H9 (cell line): ENCODE results near the gene FFAR3. TPM values are rescaled to one million over a fixed set of nuclear protein-coding genes. Genes with fewer than 3 reads are reported as not detected.
A peak's percentile ranks its signal among the peaks of the same experiment; 100 is the strongest.

ENCODE experiments used
- DNase-seq: peaks from one replicate; pipeline ENCODE4 v3.0.0-alpha.2; 2017
- H2AFZ ChIP-seq: one replicate; pipeline ENCODE4 v1.6.1; 2013; ENCODE audit warnings: mild to moderate bottlenecking, low read length, control low read depth, moderate library complexity
- H2AK5ac ChIP-seq: 2 replicates; pipeline ENCODE4 v1.6.1; 2013; ENCODE audit warnings: low read length, control low read depth, mixed read lengths; ENCODE audit not compliant: insufficient read length
- H2BK120ac ChIP-seq: one replicate; pipeline ENCODE4 v1.6.1; 2013; ENCODE audit warnings: low read depth, mild to moderate bottlenecking, low read length, control low read depth, inconsistent platforms; ENCODE audit not compliant: poor library complexity, severe bottlenecking
- H2BK12ac ChIP-seq: 2 replicates; pipeline ENCODE4 v1.6.1; 2013; ENCODE audit warnings: low read length, control low read depth, mixed read lengths, low read depth; ENCODE audit not compliant: insufficient read length
- H2BK15ac ChIP-seq: 2 replicates; pipeline ENCODE4 v1.6.1; 2013; ENCODE audit warnings: low read depth, low read length, control low read depth
- H2BK20ac ChIP-seq: one replicate; pipeline ENCODE4 v1.6.1; 2013; ENCODE audit warnings: low read depth, mild to moderate bottlenecking, low read length, control low read depth, inconsistent platforms; ENCODE audit not compliant: poor library complexity, severe bottlenecking
- H2BK5ac ChIP-seq: 2 replicates; pipeline ENCODE4 v1.6.1; 2013; ENCODE audit warnings: low read length, control low read depth, mixed read lengths; ENCODE audit not compliant: insufficient read length
- H3K14ac ChIP-seq: 2 replicates; pipeline ENCODE4 v1.6.1; 2013; ENCODE audit warnings: low read length, control low read depth; ENCODE audit not compliant: insufficient read depth
- H3K18ac ChIP-seq: 2 replicates; pipeline ENCODE4 v1.6.1; 2013; ENCODE audit warnings: low read depth, mild to moderate bottlenecking, mixed read lengths, low read length, control low read depth; ENCODE audit not compliant: insufficient read length
- H3K23ac ChIP-seq: 2 replicates; pipeline ENCODE4 v1.6.1; 2013; ENCODE audit warnings: low read length, control low read depth, mixed read lengths, low read depth; ENCODE audit not compliant: insufficient read length
- H3K23me2 ChIP-seq: 2 replicates; pipeline ENCODE4 v1.6.1; 2013; ENCODE audit warnings: low read depth, mild to moderate bottlenecking, mixed read lengths, low read length, control low read depth; ENCODE audit not compliant: insufficient read length, poor library complexity, severe bottlenecking
- H3K27ac ChIP-seq: 2 replicates; pipeline ENCODE4 v1.5.1; 2013; ENCODE audit warnings: low read length, control low read depth, mixed read lengths, low read depth; ENCODE audit not compliant: insufficient read length
- H3K27me3 ChIP-seq: 2 replicates; pipeline ENCODE4 v1.6.1; 2013; ENCODE audit warnings: low read length, control low read depth, inconsistent platforms; ENCODE audit not compliant: insufficient read depth
- H3K4ac ChIP-seq: 2 replicates; pipeline ENCODE4 v1.6.1; 2013; ENCODE audit warnings: low read depth, mild to moderate bottlenecking, control low read depth, inconsistent platforms, low read length, moderate library complexity
- H3K4me1 ChIP-seq: 2 replicates; pipeline ENCODE4 v1.6.1; 2013; ENCODE audit warnings: low read length, control low read depth, inconsistent platforms; ENCODE audit not compliant: insufficient read depth
- H3K4me2 ChIP-seq: 2 replicates; pipeline ENCODE4 v1.6.1; 2013; ENCODE audit warnings: low read length, control low read depth, mixed read lengths; ENCODE audit not compliant: insufficient read length, insufficient read depth
- H3K56ac ChIP-seq: 2 replicates; pipeline ENCODE4 v1.6.1; 2013; ENCODE audit warnings: low read depth, mild to moderate bottlenecking, mixed read lengths, low read length, control low read depth; ENCODE audit not compliant: insufficient read length
- H3K79me1 ChIP-seq: 2 replicates; pipeline ENCODE4 v1.6.1; 2013; ENCODE audit warnings: low read depth, mild to moderate bottlenecking, moderate library complexity, low read length, control low read depth, inconsistent platforms; ENCODE audit not compliant: insufficient read depth, poor library complexity, severe bottlenecking
- H3K79me2 ChIP-seq: 2 replicates; pipeline ENCODE4 v1.6.1; 2013; ENCODE audit warnings: low read length, control low read depth, inconsistent platforms; ENCODE audit not compliant: insufficient read depth
- H3K9ac ChIP-seq: 2 replicates; pipeline ENCODE4 v1.6.1; 2013; ENCODE audit warnings: low read length, control low read depth, mixed read lengths; ENCODE audit not compliant: insufficient read length; ENCODE audit errors: extremely low read depth
- H3K9me3 ChIP-seq: one replicate; pipeline ENCODE4 v1.6.1; 2013; ENCODE audit warnings: low read depth, low read length, inconsistent platforms; ENCODE audit not compliant: control insufficient read depth
- H3T11ph ChIP-seq: one replicate; pipeline ENCODE4 v1.6.1; 2013; ENCODE audit warnings: mild to moderate bottlenecking, low read length, control low read depth, inconsistent platforms
- H4K20me1 ChIP-seq: one replicate; pipeline ENCODE4 v1.6.1; 2013; ENCODE audit not compliant: control insufficient read depth, insufficient read length, insufficient read depth
- H4K5ac ChIP-seq: 2 replicates; pipeline ENCODE4 v1.6.1; 2013; ENCODE audit warnings: low read depth, mild to moderate bottlenecking, mixed read lengths, low read length, control low read depth; ENCODE audit not compliant: insufficient read length
- H4K8ac ChIP-seq: replicated peaks from 2 replicates; pipeline ENCODE4 v1.6.1; 2013; ENCODE audit warnings: low read length, control low read depth, mixed read lengths, low read depth; ENCODE audit not compliant: insufficient read length
- H4K91ac ChIP-seq: 2 replicates; pipeline ENCODE4 v1.6.1; 2013; ENCODE audit warnings: low read depth, mild to moderate bottlenecking, moderate library complexity, mixed read lengths, low read length, control low read depth; ENCODE audit not compliant: insufficient read length
- H3K27ac Mint-ChIP-seq, 3 experiments: 2 replicates in 2 of 3; 3 replicates in 1 of 3; pipeline ENCODE4 v1.8.0; 2020 to 2021; ENCODE audit warnings: mixed read lengths in 3 of 3, mild to moderate bottlenecking in 1 of 3, moderate library complexity in 1 of 3
- H3K27me3 Mint-ChIP-seq: 2 replicates; pipeline ENCODE4 v1.8.0; 2021; ENCODE audit warnings: low read depth, mild to moderate bottlenecking, moderate library complexity, mixed read lengths
- H3K36me3 Mint-ChIP-seq, 3 experiments: 2 replicates in 2 of 3; 3 replicates in 1 of 3; pipeline ENCODE4 v1.8.0; 2020 to 2021; ENCODE audit warnings: low read depth in 3 of 3, mixed read lengths in 3 of 3; ENCODE audit not compliant: insufficient read depth in 1 of 3
- H3K4me1 Mint-ChIP-seq, 2 experiments: 2 replicates each; pipeline ENCODE4 v1.8.0; 2020; ENCODE audit warnings: mixed read lengths in 2 of 2
- H3K4me3 Mint-ChIP-seq, 2 experiments: 2 replicates in 1 of 2; 3 replicates in 1 of 2; pipeline ENCODE4 v1.8.0; 2020 to 2021; ENCODE audit warnings: mild to moderate bottlenecking in 2 of 2, mixed read lengths in 2 of 2, moderate library complexity in 1 of 2
- H3K9me3 Mint-ChIP-seq, 2 experiments: 2 replicates in 1 of 2; 3 replicates in 1 of 2; pipeline ENCODE4 v1.8.0; 2020; ENCODE audit warnings: mild to moderate bottlenecking in 2 of 2, mixed read lengths in 2 of 2, moderate library complexity in 1 of 2
- CTCF ChIP-seq: fragments of 200-600 bp; sonication (generic); conservative IDR thresholded peaks from 3 replicates; pipeline ENCODE4 v1.8.0; 2021; ENCODE audit warnings: antibody characterized with exemption, mild to moderate bottlenecking
- WGBS: extraction: QIAGEN DNeasy Blood & Tissue Kit; methylation state at CpG from one replicate; pipeline ENCODE4 v1.1.7; 2013; ENCODE audit warnings: missing lambda C conversion rate, low lambda C conversion rate, mixed read lengths; ENCODE audit not compliant: insufficient read length; ENCODE audit errors: extremely low coverage; 5-methylcytosine and 5-hydroxymethylcytosine counted together
- total RNA-seq: library from RNA; stranded (reverse); gene quantifications from 2 replicates; pipeline ENCODE4 v1.2.1, GENCODE V29; 2021

Gene FFAR3
- total RNA-seq, 1 experiment from 2014 or later = not detected

GRCh38 chr19:35347930-35348298 is 10.3 kb upstream of the FFAR3 start:
- H3K4me1 Mint-ChIP-seq = peaks cover 9 to 19% of the 10 kb centered on the region in 2 experiments

More at GRCh38 chr19:35347930-35348298, 10.3 kb upstream of the FFAR3 start:
- no peak overlapping the region for H3K14ac ChIP-seq
- H2AFZ ChIP-seq = no peak overlapping the region
- no peak overlapping the region for H4K91ac ChIP-seq
- no peak overlapping the region for H3K9ac ChIP-seq
- H3K79me1 ChIP-seq = no peaks in the 10 kb centered on the region
- H3K56ac ChIP-seq = no peak overlapping the region
- no peaks in the 10 kb centered on the region for H3K9me3 ChIP-seq
- H2AK5ac ChIP-seq = no peak overlapping the region
- H2BK120ac ChIP-seq = no peak overlapping the region
- no peak overlapping the region for H3K4me3 Mint-ChIP-seq
- H3K23me2 ChIP-seq = peaks cover 4% of the 10 kb centered on the region
- H3K79me2 ChIP-seq = no peaks in the 10 kb centered on the region
- no peaks in the 10 kb centered on the region for H3K9me3 Mint-ChIP-seq
- H2BK5ac ChIP-seq = no peak overlapping the region
- H3K4me2 ChIP-seq = no peak overlapping the region
- no peak overlapping the region for H3K23ac ChIP-seq
- no peak overlapping the region for H2BK15ac ChIP-seq
- H3K27me3 ChIP-seq = no peaks in the 10 kb centered on the region
- H3K4ac ChIP-seq = no peak overlapping the region
- H2BK20ac ChIP-seq = no peak overlapping the region
- no CpG with 5 or more reads among the region's 7 CpGs for WGBS
- H4K5ac ChIP-seq = no peak overlapping the region
- no peak overlapping the region for H3K18ac ChIP-seq
- H3K36me3 Mint-ChIP-seq = no peaks in the 10 kb centered on the region; a peak in 1 of 7 replicates
- no peak overlapping the region for H4K8ac ChIP-seq
- H2BK12ac ChIP-seq = no peak overlapping the region
- H4K20me1 ChIP-seq = no peaks in the 10 kb centered on the region
- peak; percentile 11 for DNase-seq
- H3K27me3 Mint-ChIP-seq = peaks cover 47% of the 10 kb centered on the region
- no peak overlapping the region for H3K27ac ChIP-seq
- no peak for TF ChIP-seq CTCF
- no peak overlapping the region for H3T11ph ChIP-seq
- H3K4me1 ChIP-seq = no peaks in the 10 kb centered on the region; the same call in 1 of the 2 replicates
- no peak overlapping the region for H3K27ac Mint-ChIP-seq
